ENCODE results near the gene HLF. TPM values are rescaled to one million over a fixed set of nuclear protein-coding genes. Genes with fewer than 3 reads are reported as not detected.
A peak's percentile ranks its signal among the peaks of the same experiment; 100 is the strongest.

Gene HLF
- total and polyA plus RNA-seq, 2 experiments from 2014 or later = 0.28 TPM; not detected in 1

GRCh38 chr17:55263569-55264277, 1.0 kb upstream of the HLF start:
- no peaks in the 10 kb centered on the region for H3K79me2 ChIP-seq (replicated peaks; ENCODE audit: insufficient read depth)
- H3K27me3 ChIP-seq (ENCODE audit: insufficient read depth) = peaks cover 69% of the 10 kb centered on the region
- H3K27ac Mint-ChIP-seq = no peak overlapping the region
- peaks cover 12% of the 10 kb centered on the region; the same call in 2 of the 3 replicates for H3K4me1 Mint-ChIP-seq
- TF ChIP-seq CREB1 (CRISPR knock-in tag; IDR thresholded peaks at IDR 0.05; ENCODE audit: low read depth) (no peak), EZH2 (IDR thresholded peaks at IDR 0.05; ENCODE audit: low read depth, unreplicated experiment) (peak; percentile 20)
- no peaks in the 10 kb centered on the region for H4K20me1 ChIP-seq (replicated peaks; ENCODE audit: insufficient read depth)
- no peaks in the 10 kb centered on the region for H3K36me3 Mint-ChIP-seq (ENCODE audit: low read depth)
- DNase-seq (ENCODE audit: low spot score) (peak; percentile 44), ATAC-seq (peak; percentile 36)
- no peaks in the 10 kb centered on the region for H3K9me2 ChIP-seq (ENCODE audit: insufficient read depth)
- peak overlapping the region; percentile 90 for H3K4me2 ChIP-seq
- H3K9me3 Mint-ChIP-seq = peaks cover 3% of the 10 kb centered on the region; the same call in 1 of the 3 replicates
- no peaks in the 10 kb centered on the region for H3K36me3 ChIP-seq (ENCODE audit: insufficient read depth)
- H3K27ac ChIP-seq (ENCODE audit: low read depth) = no peak overlapping the region
- H3F3A ChIP-seq (replicated peaks; ENCODE audit: low read depth) = 0 out of 2 replicates have a peak, but pooled peaks cover 4% of the 10 kb centered on the region
- H2AFZ ChIP-seq = peak overlapping the region; percentile 86
- H3K4me3 ChIP-seq = peak overlapping the region; percentile 67
- peak overlapping the region; percentile 71 for H3K4me3 Mint-ChIP-seq
- H3K27me3 Mint-ChIP-seq (ENCODE audit: insufficient read depth, low read depth, poor library complexity) = peaks cover 39% of the 10 kb centered on the region
- H3K4me1 ChIP-seq (ENCODE audit: insufficient read depth) = peaks cover 12% of the 10 kb centered on the region; the same call in 1 of the 2 replicates

GRCh38 chr17:55264278-55264644, 499 bp upstream of the HLF start:
- Histone ChIP-seq H3K4me2 (peak overlapping the region; percentile 90), H3F3A (replicated peaks; ENCODE audit: low read depth) (0 out of 2 replicates have a peak, but pooled peaks cover 4% of the 10 kb centered on the region), H2AFZ (peak overlapping the region; percentile 86; the same call in 1 of the 2 replicates), H3K4me1 (ENCODE audit: insufficient read depth) (peaks cover 12% of the 10 kb centered on the region; the same call in 1 of the 2 replicates), H3K79me2 (replicated peaks; ENCODE audit: insufficient read depth) (no peaks in the 10 kb centered on the region), H3K4me3 (peak overlapping the region; percentile 67), H3K27ac (ENCODE audit: low read depth) (no peak overlapping the region), H4K20me1 (replicated peaks; ENCODE audit: insufficient read depth) (no peaks in the 10 kb centered on the region), H3K9me2 (ENCODE audit: insufficient read depth) (no peaks in the 10 kb centered on the region), H3K36me3 (ENCODE audit: insufficient read depth) (no peaks in the 10 kb centered on the region), H3K27me3 (ENCODE audit: insufficient read depth) (peaks cover 70% of the 10 kb centered on the region)
- H3K4me1 Mint-ChIP-seq = peaks cover 12% of the 10 kb centered on the region; the same call in 2 of the 3 replicates
- peak; percentile 8; the same call in 2 of the 3 replicates for ATAC-seq
- TF ChIP-seq EZH2phosphoT487 (IDR thresholded peaks at IDR 0.05; ENCODE audit: unreplicated experiment) (no peak), ETS1 (IDR thresholded peaks at IDR 0.05) (no peak), REST (IDR thresholded peaks at IDR 0.05; ENCODE audit: unreplicated experiment) (no peak), EZH2 (IDR thresholded peaks at IDR 0.05; ENCODE audit: low read depth, unreplicated experiment) (peak; percentile 47)
- peak overlapping the region; percentile 71 for H3K4me3 Mint-ChIP-seq
- H3K27ac Mint-ChIP-seq = no peak overlapping the region
- peaks cover 3% of the 10 kb centered on the region; the same call in 1 of the 3 replicates for H3K9me3 Mint-ChIP-seq
- peak; percentile 31 for DNase-seq (ENCODE audit: low spot score)
- peaks cover 41% of the 10 kb centered on the region for H3K27me3 Mint-ChIP-seq (ENCODE audit: insufficient read depth, low read depth, poor library complexity)
- no peaks in the 10 kb centered on the region for H3K36me3 Mint-ChIP-seq (ENCODE audit: low read depth)

All from GM23338 (cell line).